CD4-positive, alpha-beta T cell treated with Interleukin-15 for 1 hour (primary cell): Measurements from ENCODE around the gene MISP.
A peak's percentile ranks its signal among the peaks of the same experiment; 100 is the strongest.

Experiments
- DNase-seq: peaks from one replicate; pipeline ENCODE4 v3.0.0-alpha.2; 2020

The MISP gene

GRCh38 chr19:747432-748273 is 3.3 kb upstream of the MISP start:
- DNase-seq, result no peak

- no peak for DNase-seq
Observed at GRCh38 chr19:748274-748598, 2.7 kb upstream of the MISP start.

GRCh38 chr19:749811-750210 is 1.1 kb upstream of the MISP start:
- no peak for DNase-seq

DNA sequence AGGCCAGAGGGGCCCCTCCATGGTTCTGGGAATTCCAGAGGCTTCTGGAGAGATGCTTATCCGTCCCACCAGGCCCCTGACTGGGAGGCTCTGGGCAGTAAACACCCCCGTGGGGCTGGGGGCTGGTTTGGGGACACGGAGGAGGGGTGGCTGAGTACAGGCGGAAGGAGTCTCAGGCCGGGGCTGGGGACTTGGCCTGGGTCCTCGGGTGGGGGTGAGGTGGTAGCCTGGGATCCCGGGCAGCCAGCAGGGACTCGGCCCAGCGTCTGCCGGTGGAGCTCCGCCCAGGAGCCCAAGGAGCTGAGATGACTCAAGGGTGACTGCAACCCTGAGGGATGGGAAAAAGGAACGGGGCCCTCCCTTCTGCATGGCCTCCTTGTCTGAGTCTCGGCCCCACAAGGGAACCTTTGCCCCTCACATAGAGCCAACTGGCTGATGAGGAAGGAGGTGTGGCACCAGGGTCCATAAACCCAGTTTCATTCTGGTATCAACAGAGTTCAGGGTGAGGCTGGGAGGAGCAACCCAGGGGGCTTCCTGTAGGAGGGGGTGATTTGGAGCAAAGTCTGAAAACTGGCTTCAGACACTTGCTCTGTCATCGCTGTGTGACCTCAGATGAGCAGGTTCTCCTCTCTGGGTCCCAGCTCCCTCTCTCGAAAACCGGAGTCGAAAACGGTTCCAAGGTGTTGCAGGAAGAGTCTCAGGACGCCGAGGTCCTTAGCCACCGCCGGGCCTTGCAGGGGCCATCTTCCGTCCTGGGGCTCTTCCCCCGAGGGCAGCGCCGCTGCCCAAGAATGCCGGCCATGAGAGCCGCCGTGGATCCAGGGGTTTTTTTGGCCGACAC is 809 bp downstream of the MISP start:
- DNase-seq, result no peak

- peak; percentile 47 for DNase-seq
Observed at GRCh38 chr19:752652-753517, 2.0 kb downstream of the MISP start.

- no peak for DNase-seq
Observed at GRCh38 chr19:754530-754929, 3.6 kb downstream of the MISP start.

- DNase-seq, result no peak
Observed at GRCh38 chr19:755063-755462, 4.2 kb downstream of the MISP start.

- no peak for DNase-seq
Observed at GRCh38 chr19:756236-756635, 5.3 kb downstream of the MISP start.

- DNase-seq, result no peak
Observed at GRCh38 chr19:756821-757688, 6.1 kb downstream of the MISP start.

DNA sequence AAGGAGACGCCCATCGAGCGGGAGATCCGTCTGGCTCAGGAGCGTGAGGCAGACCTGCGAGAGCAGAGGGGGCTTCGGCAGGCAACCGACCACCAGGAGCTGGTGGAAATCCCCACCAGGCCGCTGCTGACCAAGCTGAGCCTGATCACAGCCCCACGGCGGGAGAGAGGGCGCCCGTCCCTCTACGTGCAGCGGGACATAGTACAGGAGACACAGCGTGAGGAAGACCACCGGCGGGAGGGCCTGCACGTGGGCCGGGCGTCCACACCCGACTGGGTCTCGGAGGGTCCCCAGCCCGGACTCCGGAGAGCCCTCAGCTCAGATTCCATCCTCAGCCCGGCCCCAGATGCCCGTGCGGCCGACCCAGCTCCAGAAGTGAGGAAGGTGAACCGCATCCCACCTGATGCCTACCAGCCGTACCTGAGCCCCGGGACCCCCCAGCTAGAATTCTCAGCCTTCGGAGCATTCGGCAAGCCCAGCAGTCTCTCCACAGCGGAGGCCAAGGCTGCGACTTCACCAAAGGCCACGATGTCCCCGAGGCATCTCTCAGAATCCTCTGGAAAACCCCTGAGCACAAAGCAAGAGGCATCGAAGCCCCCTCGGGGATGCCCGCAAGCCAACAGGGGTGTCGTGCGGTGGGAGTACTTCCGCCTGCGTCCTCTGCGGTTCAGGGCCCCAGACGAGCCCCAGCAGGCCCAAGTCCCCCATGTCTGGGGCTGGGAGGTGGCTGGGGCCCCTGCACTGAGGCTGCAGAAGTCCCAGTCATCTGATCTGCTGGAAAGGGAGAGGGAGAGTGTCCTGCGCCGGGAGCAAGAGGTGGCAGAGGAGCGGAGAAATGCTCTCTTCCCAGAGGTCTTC is 7.1 kb downstream of the MISP start:
- DNase-seq, result no peak

DNA sequence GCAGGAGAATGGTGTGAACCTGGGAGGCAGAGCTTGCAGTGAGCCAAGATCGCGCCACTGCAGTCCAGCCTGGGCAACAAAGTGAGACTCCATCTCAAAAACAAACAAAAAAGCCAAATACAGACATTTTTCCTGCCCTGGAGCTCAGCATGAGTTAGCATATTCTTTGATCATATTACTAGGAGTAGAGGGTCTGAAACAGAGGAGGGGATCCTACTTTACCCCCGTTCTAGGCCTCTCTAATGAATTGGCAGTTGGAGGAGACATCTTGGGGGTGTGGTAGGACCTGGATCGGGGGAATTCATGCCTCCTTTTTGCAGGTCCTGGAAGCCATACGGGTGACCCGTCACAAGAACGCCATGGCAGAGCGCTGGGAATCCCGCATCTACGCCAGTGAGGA is 12.3 kb downstream of the MISP start:
- DNase-seq, result no peak

DNA sequence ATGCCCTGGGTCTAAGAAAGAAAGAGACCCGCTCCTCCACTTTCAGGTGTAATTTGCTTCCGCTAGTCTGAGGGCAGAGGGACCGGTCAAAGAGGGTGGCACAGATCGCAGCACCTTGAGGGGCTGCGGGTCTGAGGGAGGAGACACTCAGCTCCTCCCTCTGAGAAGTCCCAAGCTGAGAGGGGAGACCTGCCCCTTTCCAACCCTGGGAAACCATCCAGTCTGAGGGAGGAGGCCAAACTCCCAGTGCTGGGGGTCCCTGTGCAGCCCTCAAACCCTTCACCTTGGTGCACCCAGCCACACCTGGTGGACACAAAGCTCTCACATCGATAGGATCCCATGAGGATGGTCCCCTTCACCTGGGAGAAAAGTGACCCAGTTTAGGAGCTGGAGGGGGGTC is 13.0 kb downstream of the MISP start:
- DNase-seq, result no peak

DNA sequence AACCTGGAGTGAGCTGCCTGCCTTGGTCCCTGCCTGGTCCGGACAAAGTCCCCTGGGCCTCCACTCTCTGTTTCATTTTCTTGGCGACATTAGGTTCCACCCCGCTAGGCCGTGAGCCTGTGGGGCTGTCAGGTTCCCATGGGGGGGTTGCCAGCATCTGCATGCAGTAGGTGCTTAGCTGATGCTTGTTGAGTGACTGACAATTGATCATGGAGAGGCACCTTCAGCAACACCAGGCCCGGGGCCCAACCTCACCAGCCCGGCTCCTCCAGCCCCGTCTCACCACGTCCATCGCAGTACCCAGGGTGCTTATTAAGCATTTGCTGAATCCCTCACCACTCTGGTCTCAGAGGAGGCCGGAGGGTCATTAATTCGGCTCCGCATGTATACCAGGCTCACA is 13.4 kb downstream of the MISP start:
- DNase-seq, result no peak

DNA sequence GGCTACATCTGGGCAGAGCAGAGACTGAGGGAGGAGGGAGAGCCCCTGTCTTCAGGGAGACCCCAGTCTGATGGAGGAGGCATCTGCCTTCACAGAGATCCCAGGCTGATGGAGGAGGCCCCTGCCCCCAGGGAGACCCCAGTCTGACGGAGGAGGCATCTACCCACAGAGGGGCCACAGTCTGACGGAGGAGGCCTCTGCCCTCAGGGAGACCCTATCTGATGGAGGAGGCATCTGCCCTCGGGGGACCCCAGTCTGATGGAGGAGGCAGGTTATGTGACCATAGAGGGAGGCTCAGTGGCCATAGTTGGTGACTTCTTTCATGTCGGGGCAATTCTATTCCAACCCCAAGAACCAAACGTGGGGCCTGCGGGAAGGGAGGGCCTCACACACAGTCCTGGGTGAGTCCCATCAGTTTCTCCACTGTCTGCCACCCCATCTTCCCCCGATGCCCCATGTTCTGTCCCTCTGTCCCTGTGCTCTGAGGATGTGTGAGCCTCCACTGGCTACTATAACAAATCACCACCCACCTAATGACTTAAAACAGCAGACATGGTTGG is 14.3 kb downstream of the MISP start:
- DNase-seq, result no peak

DNA sequence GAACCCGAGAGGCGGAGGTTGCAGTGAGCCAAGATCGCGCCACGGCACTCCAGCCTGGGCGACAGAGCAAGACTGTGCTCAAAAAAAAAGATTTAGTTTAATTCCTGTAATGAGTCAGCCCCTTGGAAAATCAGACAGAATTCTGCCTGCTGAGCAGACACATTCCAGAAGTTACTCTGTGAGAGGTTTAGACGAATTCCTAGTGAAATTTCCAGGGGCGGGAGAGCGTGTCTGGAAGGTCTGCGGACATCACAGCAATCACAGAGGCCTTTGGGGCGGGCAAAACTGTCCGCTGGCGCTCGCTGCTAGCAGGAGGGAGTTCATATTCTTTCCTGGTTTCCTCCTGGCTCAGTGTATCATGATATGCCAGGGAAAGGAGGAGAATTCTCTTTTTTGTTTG is 17.5 kb downstream of the MISP start:
- no peak for DNase-seq

DNA sequence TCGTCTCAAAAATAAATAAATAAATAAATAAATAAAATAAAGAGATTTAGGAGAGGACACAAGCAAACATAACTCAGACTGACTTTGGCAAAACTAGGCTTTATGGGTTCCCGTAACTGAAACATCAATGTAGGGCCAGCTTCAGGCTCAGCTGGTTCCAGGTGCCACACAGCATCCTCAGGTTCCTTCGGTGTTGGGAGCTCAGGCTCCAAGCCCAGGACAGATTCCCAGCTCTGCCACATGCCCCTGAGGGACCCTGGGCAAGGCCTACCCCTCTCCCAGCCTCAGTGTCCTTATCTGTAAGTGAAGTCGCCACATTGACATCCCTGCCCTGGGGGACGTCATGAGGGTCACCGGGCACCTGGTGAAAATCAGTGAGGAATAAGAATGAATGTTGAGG is 18.7 kb downstream of the MISP start:
- DNase-seq, result no peak

DNA sequence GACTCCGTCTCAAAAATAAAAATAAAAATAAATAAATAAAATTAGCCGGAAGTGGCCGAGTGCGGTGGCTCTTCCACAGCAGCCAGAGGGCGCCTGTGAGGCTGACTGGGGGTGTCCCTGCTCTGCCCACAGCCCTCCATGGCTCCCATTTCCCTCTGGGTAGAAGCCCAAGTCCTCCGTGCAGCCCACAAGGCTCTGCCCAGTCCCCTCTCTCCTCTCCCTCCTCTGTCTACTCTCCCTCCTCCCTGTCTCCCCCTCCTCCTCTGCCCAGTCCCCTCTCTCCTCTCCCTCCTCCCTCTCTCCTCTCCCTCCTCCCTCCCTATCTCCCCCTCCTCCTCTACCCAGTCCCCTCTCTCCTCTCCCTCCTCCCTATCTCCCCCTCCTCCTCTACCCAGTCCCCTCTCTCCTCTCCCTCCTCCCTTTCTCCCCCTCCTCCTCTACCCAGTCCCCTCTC is 20.4 kb downstream of the MISP start:
- peak; percentile 34 for DNase-seq

DNA sequence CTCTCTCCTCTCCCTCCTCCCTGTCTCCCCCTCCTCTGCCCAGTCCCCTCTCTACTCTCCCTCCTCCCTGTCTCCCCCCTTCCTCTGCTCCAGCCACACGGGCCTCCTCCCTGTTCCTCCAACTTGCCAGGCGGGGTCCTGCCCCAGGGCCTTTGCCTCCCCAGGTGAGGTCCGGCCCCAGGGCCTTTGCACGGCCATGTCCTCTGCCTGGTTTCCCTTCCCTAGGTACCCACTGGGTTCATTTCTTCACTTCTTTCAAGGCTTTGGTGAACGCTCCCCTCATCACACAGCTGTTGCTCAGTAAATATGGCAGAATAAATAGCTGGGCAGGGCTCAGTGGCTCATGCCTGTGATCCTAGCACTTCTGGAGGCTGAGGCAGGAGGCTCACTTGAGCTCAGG is 21.2 kb downstream of the MISP start:
- DNase-seq, result no peak

DNA sequence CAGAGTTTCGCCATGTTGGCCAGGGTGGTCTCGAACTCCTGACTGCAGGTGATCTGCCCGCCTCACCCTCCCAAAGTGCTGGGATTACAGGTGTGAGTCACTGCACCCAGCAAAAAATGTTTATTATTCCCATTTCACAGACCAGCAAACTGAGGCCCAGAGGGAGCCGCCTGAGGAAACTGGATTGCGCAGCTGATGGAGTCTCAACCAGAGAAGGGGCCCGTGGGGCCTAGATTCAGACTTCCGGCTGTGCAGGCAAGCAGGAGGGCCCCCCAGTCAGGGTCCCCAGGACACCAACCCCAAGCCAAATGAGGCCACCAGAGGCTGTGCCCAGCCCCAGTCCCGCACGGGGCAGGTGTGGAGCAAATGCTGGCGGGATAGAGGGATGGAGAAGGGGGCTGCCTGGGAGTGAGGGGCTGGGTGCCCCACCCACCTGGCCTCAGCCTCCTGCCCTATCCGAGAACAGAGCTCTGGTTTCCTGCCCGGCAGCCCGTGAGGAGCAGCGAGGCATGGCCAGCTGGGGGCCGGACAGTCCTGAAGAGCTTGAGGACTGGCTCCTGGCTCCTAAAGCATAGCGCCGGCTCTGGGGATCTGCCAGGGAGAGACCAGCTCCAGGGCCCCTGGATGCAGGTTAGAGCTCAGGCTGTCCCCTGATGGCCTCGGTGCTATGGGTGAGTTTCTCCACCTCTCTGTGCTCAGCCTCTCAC is 22.0 kb downstream of the MISP start:
- no peak for DNase-seq

DNA sequence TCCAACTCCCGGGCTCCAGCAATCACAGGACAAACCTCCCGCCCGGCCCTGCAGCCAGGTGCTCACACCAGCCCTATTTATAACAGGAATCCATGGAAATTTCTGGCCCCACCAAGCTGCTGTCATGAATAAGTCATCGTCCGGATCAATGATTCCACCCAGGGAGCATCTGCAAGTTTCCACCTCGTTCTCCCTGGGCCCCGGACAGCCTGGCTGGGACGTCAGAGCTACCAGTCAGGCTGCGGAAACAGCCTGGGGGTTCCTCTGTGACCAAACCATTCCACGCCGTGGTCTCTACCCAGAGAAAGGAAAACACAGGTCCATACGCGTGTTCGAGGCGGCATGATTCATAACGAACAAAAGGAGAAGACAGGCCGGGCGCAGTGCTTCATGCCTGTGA is 25.6 kb downstream of the MISP start:
- DNase-seq, result no peak
